ENCODE results near the gene TMEM263. TPM values are rescaled to one million over a fixed set of nuclear protein-coding genes. Genes with fewer than 3 reads are reported as not detected.
A peak's percentile ranks its signal among the peaks of the same experiment; 100 is the strongest.

Gene TMEM263
- total and polyA plus RNA-seq, 2 of the 8 experiments (the other 6 are each of a cell fraction or from before 2014, with no cell fraction given): 2.9 to 12.3 TPM

GRCh38 chr12:106918746-106919145 is 37.0 kb upstream of the TMEM263 start (continued):
- TF ChIP-seq CTCF (IDR thresholded peaks at IDR 0.05; ENCODE audit: control extremely low read depth in 1 of 3, insufficient read depth in 1 of 3, low read depth in 1 of 3, low read length in 3 of 3): peak in 2 of 3 experiments; percentile 82 to 84; a peak in 3 of 4 replicates
- no peak for TF ChIP-seq KDM4A (IDR thresholded peaks at IDR 0.05; ENCODE audit: low read depth, low read length, severe bottlenecking)
- no peak for TF ChIP-seq EZH2 (IDR thresholded peaks at IDR 0.05; ENCODE audit: low read depth, low read length, severe bottlenecking)
- no peak for TF ChIP-seq CTBP2 (IDR thresholded peaks at IDR 0.05; ENCODE audit: borderline replicate concordance, insufficient read depth, insufficient read length, low read length)
- TF ChIP-seq USF2 (IDR thresholded peaks at IDR 0.05; ENCODE audit: low read length): no peak
- TF ChIP-seq RBBP5 (IDR thresholded peaks at IDR 0.05; ENCODE audit: borderline replicate concordance, low read depth, low read length): no peak
- peak; percentile 96 to 99 for TF ChIP-seq RAD21 (IDR thresholded peaks at IDR 0.05 in 1 of 2, conservative IDR thresholded peaks at IDR 0.05 in 1 of 2; ENCODE audit: low read depth in 2 of 2, low read length in 2 of 2)
- TF ChIP-seq KDM5A (IDR thresholded peaks at IDR 0.05; ENCODE audit: low read length): no peak
- TF ChIP-seq ZNF274 (IDR thresholded peaks at IDR 0.05; ENCODE audit: borderline replicate concordance, extremely low read depth, low read length): no peak
- no peak for TF ChIP-seq MAFK (IDR thresholded peaks at IDR 0.05; ENCODE audit: low read depth, low read length)
- TF ChIP-seq CHD1 (IDR thresholded peaks at IDR 0.05; ENCODE audit: low read depth, low read length): no peak
- TF ChIP-seq POU5F1 (IDR thresholded peaks at IDR 0.05; ENCODE audit: low read depth, low read length): 0 out of 2 replicates have a peak, but pooled peaks have one; percentile 5
- 0 out of 2 replicates have a peak, but pooled peaks have one; percentile 23 for TF ChIP-seq TCF12 (IDR thresholded peaks at IDR 0.05; ENCODE audit: low read depth, low read length)
- TF ChIP-seq SIRT6 (IDR thresholded peaks at IDR 0.05; ENCODE audit: low read length): no peak

Data from H1 (cell line).